IMR-90 (cell line): Measurements from ENCODE around the gene DUOX2. TPM values are rescaled to one million over a fixed set of nuclear protein-coding genes. Genes with fewer than 3 reads are reported as not detected.

ENCODE experiments used
- ATAC-seq: fragments of 200-7000 bp; cut with Tn5 transposase; 2 replicates; pipeline ENCODE4 v1.9.1; 2020; ENCODE audit warnings: low read depth, mild to moderate bottlenecking, moderate library complexity
- BruUV-seq: library from RNA; stranded (reverse); fragments of 400-500 nt; replicated peaks from 2 replicates; lab custom pipeline; 2021; lab: Mats Ljungman, UMichigan
- CTCF ChIA-PET: fragments of 300-600 bp; formaldehyde crosslinking; extraction: SDS; loops from one replicate; lab custom pipeline; 2021; ENCODE audit warnings: antibody characterized with exemption; lab: Yijun Ruan, JAX
- POLR2A ChIA-PET: fragments of 300-600 bp; sonication (Branson Sonifier 250); formaldehyde crosslinking; loops from one replicate; lab custom pipeline; 2022; ENCODE audit warnings: antibody characterized with exemption; ENCODE audit not compliant: unreplicated experiment; lab: Charles Lee
- DNase-seq: peaks from one replicate; pipeline ENCODE4 v3.0.0; 2013
- H2AFZ ChIP-seq: replicated peaks from 2 replicates; pipeline ENCODE3; 2013; ENCODE audit warnings: low read length, mild to moderate bottlenecking; ENCODE audit not compliant: poor library complexity
- H2AK5ac ChIP-seq: 2 replicates; pipeline ENCODE4 v1.6.1; 2013; ENCODE audit warnings: low read depth, low read length, inconsistent platforms
- H2AK9ac ChIP-seq: replicated peaks from 2 replicates; pipeline ENCODE3; 2013; ENCODE audit warnings: mild to moderate bottlenecking, low read depth, low read length, moderate library complexity; ENCODE audit not compliant: poor library complexity
- H2BK120ac ChIP-seq: 2 replicates; pipeline ENCODE4 v1.6.1; 2013; ENCODE audit warnings: low read depth, low read length, inconsistent platforms
- H2BK15ac ChIP-seq: 3 replicates; pipeline ENCODE4 v1.6.1; 2013; ENCODE audit warnings: low read depth, low read length, inconsistent platforms
- H2BK20ac ChIP-seq: 2 replicates; pipeline ENCODE4 v1.6.1; 2013; ENCODE audit warnings: low read depth, mild to moderate bottlenecking, inconsistent platforms, low read length, moderate library complexity
- H2BK5ac ChIP-seq: 2 replicates; pipeline ENCODE4 v1.6.1; 2013; ENCODE audit warnings: mild to moderate bottlenecking, low read depth, low read length, inconsistent platforms; ENCODE audit not compliant: poor library complexity, severe bottlenecking
- H3K14ac ChIP-seq: replicated peaks from 2 replicates; pipeline ENCODE4 v1.6.1; 2013; ENCODE audit warnings: low read depth, low read length, inconsistent platforms
- H3K18ac ChIP-seq: 2 replicates; pipeline ENCODE4 v1.6.1; 2013; ENCODE audit warnings: low read depth, low read length, control low read depth
- H3K23ac ChIP-seq: 2 replicates; pipeline ENCODE4 v1.6.1; 2013; ENCODE audit warnings: low read depth, low read length, inconsistent platforms
- H3K27ac ChIP-seq: 2 replicates; pipeline ENCODE4 v1.5.1; 2013; ENCODE audit warnings: mild to moderate bottlenecking, control low read depth, low read length; ENCODE audit not compliant: insufficient read depth
- H3K27me3 ChIP-seq: 2 replicates; pipeline ENCODE4 v1.6.1; 2013; ENCODE audit warnings: low read length; ENCODE audit not compliant: control insufficient read depth, insufficient read depth
- H3K36me3 ChIP-seq: 2 replicates; pipeline ENCODE4 v1.6.1; 2013; ENCODE audit warnings: low read length, mixed read lengths; ENCODE audit not compliant: control insufficient read depth, insufficient read depth
- H3K4ac ChIP-seq: 2 replicates; pipeline ENCODE4 v1.6.1; 2013; ENCODE audit warnings: low read depth, low read length, inconsistent platforms
- H3K4me1 ChIP-seq: 2 replicates; pipeline ENCODE4 v1.6.1; 2013; ENCODE audit warnings: low read length, mixed read lengths; ENCODE audit not compliant: control insufficient read depth, insufficient read depth
- H3K4me2 ChIP-seq: 2 replicates; pipeline ENCODE4 v1.6.1; 2013; ENCODE audit warnings: low read depth, mild to moderate bottlenecking, control low read depth, low read length, moderate library complexity
- H3K4me3 ChIP-seq: 2 replicates; pipeline ENCODE4 v1.5.1; 2013; ENCODE audit warnings: low read depth, mild to moderate bottlenecking, control low read depth, low read length, moderate library complexity; ENCODE audit not compliant: insufficient read depth
- H3K56ac ChIP-seq: 2 replicates; pipeline ENCODE4 v1.6.1; 2013; ENCODE audit warnings: low read length, inconsistent platforms; ENCODE audit not compliant: insufficient read depth; ENCODE audit errors: extremely low read depth
- H3K79me1 ChIP-seq, 2 experiments: 2 replicates each; pipeline ENCODE4 v1.6.1; 2013; ENCODE audit warnings: low read length in 2 of 2, inconsistent platforms in 1 of 2, low read depth in 1 of 2
- H3K9ac ChIP-seq: 2 replicates; pipeline ENCODE4 v1.6.1; 2013; ENCODE audit warnings: low read depth, low read length, control low read depth
- H3K9me1 ChIP-seq: 2 replicates; pipeline ENCODE4 v1.6.1; 2013; ENCODE audit warnings: low read length, inconsistent platforms; ENCODE audit not compliant: insufficient read depth
- H3K9me3 ChIP-seq: 2 replicates; pipeline ENCODE4 v1.6.1; 2013; ENCODE audit warnings: low read length; ENCODE audit not compliant: control insufficient read depth, insufficient read depth
- H4K20me1 ChIP-seq: 2 replicates; pipeline ENCODE4 v1.6.1; 2013; ENCODE audit warnings: low read length, inconsistent platforms; ENCODE audit not compliant: insufficient read depth
- H4K5ac ChIP-seq: 2 replicates; pipeline ENCODE4 v1.6.1; 2013; ENCODE audit warnings: mild to moderate bottlenecking, low read depth, low read length, control low read depth
- H4K8ac ChIP-seq, 2 experiments: 2 replicates each; pipeline ENCODE4 v1.6.1; 2013; ENCODE audit warnings: low read depth in 2 of 2, low read length in 2 of 2, control low read depth in 1 of 2, inconsistent platforms in 1 of 2
- H4K91ac ChIP-seq: 2 replicates; pipeline ENCODE4 v1.6.1; 2013; ENCODE audit warnings: low read depth, low read length, inconsistent platforms; ENCODE audit not compliant: insufficient read depth
- BHLHE40 ChIP-seq: fragments of 150-350 bp; IDR thresholded peaks from 2 replicates; pipeline ENCODE4 v1.6.1; 2016; ENCODE audit warnings: mild to moderate bottlenecking, low read depth, low read length
- CEBPB ChIP-seq: IDR thresholded peaks from 2 replicates; pipeline ENCODE4 v1.6.1; 2012; ENCODE audit warnings: low read depth, low read length, improper control_type of control experiment
- CHD1 ChIP-seq: IDR thresholded peaks from 2 replicates; pipeline ENCODE4 v1.6.1; 2012; ENCODE audit warnings: low read depth, low read length, improper control_type of control experiment
- FOS ChIP-seq: fragments of 150-350 bp; IDR thresholded peaks from 2 replicates; pipeline ENCODE4 v1.6.1; 2016; ENCODE audit warnings: low read depth, low read length
- MAFK ChIP-seq: IDR thresholded peaks from 2 replicates; pipeline ENCODE4 v1.6.1; 2012; ENCODE audit warnings: low read depth, low read length, improper control_type of control experiment
- MAZ ChIP-seq: IDR thresholded peaks from 2 replicates; pipeline ENCODE4 v1.6.1; 2012; ENCODE audit warnings: low read depth, mild to moderate bottlenecking, low read length, improper control_type of control experiment, moderate library complexity, borderline replicate concordance
- MXI1 ChIP-seq: IDR thresholded peaks from 2 replicates; pipeline ENCODE4 v1.6.1; 2012; ENCODE audit warnings: low read depth, mild to moderate bottlenecking, low read length, moderate library complexity, borderline replicate concordance
- NFE2L2 ChIP-seq: fragments of 150-350 bp; IDR thresholded peaks from 2 replicates; pipeline ENCODE4 v1.6.1; 2016; ENCODE audit warnings: low read depth, mild to moderate bottlenecking, low read length
- POLR2A ChIP-seq: IDR thresholded peaks from 2 replicates; pipeline ENCODE4 v1.6.1; 2012; ENCODE audit warnings: mild to moderate bottlenecking, low read depth, low read length
- RAD21 ChIP-seq: IDR thresholded peaks from 2 replicates; pipeline ENCODE4 v1.6.1; 2012; ENCODE audit warnings: low read length, improper control_type of control experiment
- RCOR1 ChIP-seq: IDR thresholded peaks from 2 replicates; pipeline ENCODE4 v1.6.1; 2012; ENCODE audit warnings: mild to moderate bottlenecking, low read length, improper control_type of control experiment; ENCODE audit not compliant: insufficient replicate concordance
- RFX5 ChIP-seq: IDR thresholded peaks from 2 replicates; pipeline ENCODE4 v1.8.0; 2012; ENCODE audit warnings: low read depth, mild to moderate bottlenecking, low read length, moderate library complexity
- SMC3 ChIP-seq: fragments of 150-350 bp; IDR thresholded peaks from 2 replicates; pipeline ENCODE4 v1.6.1; 2016; ENCODE audit warnings: low read depth, mild to moderate bottlenecking, antibody characterized with exemption, low read length, moderate library complexity
- WGBS, 2 experiments: methylation state at CpG; one replicate each; pipeline versions ENCODE4 v1.1.5 to v1.1.7; 2013; ENCODE audit warnings: missing lambda C conversion rate in 2 of 2; ENCODE audit not compliant: insufficient read length in 1 of 2; ENCODE audit errors: extremely low coverage in 2 of 2; 5-methylcytosine and 5-hydroxymethylcytosine counted together
- dilution Hi-C: fragments of 300-500 bp; cut with HindIII; formaldehyde crosslinking; loops from one replicate; pipeline ENCODE4 v1.14.3; 2018; ENCODE audit warnings: low sequenced_read_pairs; ENCODE audit not compliant: unreplicated experiment
- in situ Hi-C: fragments of 300-500 bp; cut with MboI; formaldehyde crosslinking; loops from 3 replicates; pipeline ENCODE4 v1.14.3; 2019; ENCODE audit warnings: low sequenced_read_pairs, inconsistent platforms, mixed read lengths
- intact Hi-C: fragments of 100-400 bp; cut with micrococcal nuclease; formaldehyde crosslinking; loops from 2 replicates; pipeline ENCODE4 v1.10.0; 2022
- polyA plus RNA-seq, 3 experiments: library from polyadenylated mRNA; depleted of rRNA; stranded (reverse); fragments of >200 nt; gene quantifications; 2 replicates each; pipeline ENCODE4 v1.2.3, GENCODE V29; 2012; ENCODE audit warnings: low replicate concordance in 1 of 3
- total RNA-seq: library from RNA; depleted of rRNA; stranded (reverse); fragments of >200 nt; gene quantifications from 2 replicates; pipeline ENCODE4 v1.2.3, GENCODE V29; 2012
- TF ChIP-seq, protein P1 (sequence below): conservative IDR thresholded peaks from 2 replicates; pipeline ENCODE4 v1.5.1; 2012; ENCODE audit warnings: mild to moderate bottlenecking, low read depth, low read length, improper control_type of control experiment
- TF ChIP-seq, protein P2 (sequence below): fragments of 150-350 bp; IDR thresholded peaks from 2 replicates; pipeline ENCODE4 v1.6.1; 2016; ENCODE audit warnings: low read depth, mild to moderate bottlenecking, low read length, moderate library complexity, borderline replicate concordance
- TF ChIP-seq, protein P3 (sequence below): fragments of 150-350 bp; IDR thresholded peaks from 2 replicates; pipeline ENCODE4 v1.6.1; 2017; ENCODE audit warnings: mild to moderate bottlenecking, antibody characterized with exemption, low read length, low read depth

The DUOX2 gene
- total and polyA plus RNA-seq, 2 of the 4 experiments (the other 2 are of a cell fraction): not detected

DNA sequence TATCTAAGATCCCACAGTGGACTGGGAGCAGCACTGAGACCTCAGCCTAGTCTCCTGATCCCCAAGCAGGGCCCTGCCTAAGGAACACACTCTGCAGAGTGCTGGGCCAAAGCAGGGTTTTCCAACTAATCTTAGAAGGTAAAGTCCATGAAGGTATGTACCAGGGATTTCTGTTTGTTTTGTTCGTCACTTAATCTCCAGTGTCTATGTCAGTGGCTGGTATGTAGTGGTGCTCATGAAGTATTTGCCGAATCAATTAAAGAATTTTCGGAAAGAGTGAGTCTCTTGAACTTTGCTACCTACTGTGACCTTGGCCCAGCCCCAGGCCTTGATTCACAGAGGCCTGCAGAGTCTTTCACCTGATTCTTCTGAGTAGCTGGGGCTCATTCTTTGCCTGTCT lies 17.5 kb upstream of the DUOX2 start:
- no peak overlapping the region for H2BK5ac ChIP-seq
- H3K79me1 ChIP-seq: no peaks in the 10 kb centered on the region
- no peaks in the 10 kb centered on the region for H4K20me1 ChIP-seq
- no peak overlapping the region for H3K4me2 ChIP-seq
- H3K23ac ChIP-seq: no peak overlapping the region
- H4K91ac ChIP-seq: no peak overlapping the region
- no peaks in the 10 kb centered on the region for H3K36me3 ChIP-seq
- no peak overlapping the region for H2BK20ac ChIP-seq
- H2BK120ac ChIP-seq: no peak overlapping the region
- H2BK15ac ChIP-seq: no peak overlapping the region
- no peak overlapping the region for H3K4ac ChIP-seq
- no peak overlapping the region for H3K4me3 ChIP-seq
- no peak overlapping the region for H4K8ac ChIP-seq
- WGBS, 2 experiments: 100% methylated on average over 1 of the region's 3 CpGs; no CpG with 5 or more reads in 1 of the 2 experiments
- H3K27me3 ChIP-seq: peaks cover 82% of the 10 kb centered on the region
- no peak overlapping the region for H2AK5ac ChIP-seq
- no peaks in the 10 kb centered on the region for H3K9me1 ChIP-seq
- peaks cover 3% of the 10 kb centered on the region; the same call in 1 of the 2 replicates for H3K9me3 ChIP-seq
- ChIA-PET POLR2A (no interaction called here), CTCF (no interaction called here)
- DNase-seq: no peak
- dilution Hi-C loops: no loop called here
- no peaks in the 10 kb centered on the region; the same call in 1 of the 2 replicates for H3K4me1 ChIP-seq
- H4K5ac ChIP-seq: no peak overlapping the region
- no peak overlapping the region for H3K27ac ChIP-seq
- ATAC-seq: no peak
- no peak overlapping the region for H3K56ac ChIP-seq
- no peak overlapping the region for H2AFZ ChIP-seq
- H3K9ac ChIP-seq: no peak overlapping the region
- H3K14ac ChIP-seq: no peak overlapping the region
- in situ Hi-C loops: no loop called here
- intact Hi-C loops: no loop called here
- no TSS peak for BruUV-seq
- no peak overlapping the region for H3K18ac ChIP-seq
- no peak overlapping the region for H2AK9ac ChIP-seq
- TF ChIP-seq BHLHE40: no peak
- TF ChIP-seq, protein P1, sequence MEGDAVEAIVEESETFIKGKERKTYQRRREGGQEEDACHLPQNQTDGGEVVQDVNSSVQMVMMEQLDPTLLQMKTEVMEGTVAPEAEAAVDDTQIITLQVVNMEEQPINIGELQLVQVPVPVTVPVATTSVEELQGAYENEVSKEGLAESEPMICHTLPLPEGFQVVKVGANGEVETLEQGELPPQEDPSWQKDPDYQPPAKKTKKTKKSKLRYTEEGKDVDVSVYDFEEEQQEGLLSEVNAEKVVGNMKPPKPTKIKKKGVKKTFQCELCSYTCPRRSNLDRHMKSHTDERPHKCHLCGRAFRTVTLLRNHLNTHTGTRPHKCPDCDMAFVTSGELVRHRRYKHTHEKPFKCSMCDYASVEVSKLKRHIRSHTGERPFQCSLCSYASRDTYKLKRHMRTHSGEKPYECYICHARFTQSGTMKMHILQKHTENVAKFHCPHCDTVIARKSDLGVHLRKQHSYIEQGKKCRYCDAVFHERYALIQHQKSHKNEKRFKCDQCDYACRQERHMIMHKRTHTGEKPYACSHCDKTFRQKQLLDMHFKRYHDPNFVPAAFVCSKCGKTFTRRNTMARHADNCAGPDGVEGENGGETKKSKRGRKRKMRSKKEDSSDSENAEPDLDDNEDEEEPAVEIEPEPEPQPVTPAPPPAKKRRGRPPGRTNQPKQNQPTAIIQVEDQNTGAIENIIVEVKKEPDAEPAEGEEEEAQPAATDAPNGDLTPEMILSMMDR: no peak
- no peak for TF ChIP-seq CEBPB
- no peak for TF ChIP-seq RCOR1
- TF ChIP-seq, protein P2, sequence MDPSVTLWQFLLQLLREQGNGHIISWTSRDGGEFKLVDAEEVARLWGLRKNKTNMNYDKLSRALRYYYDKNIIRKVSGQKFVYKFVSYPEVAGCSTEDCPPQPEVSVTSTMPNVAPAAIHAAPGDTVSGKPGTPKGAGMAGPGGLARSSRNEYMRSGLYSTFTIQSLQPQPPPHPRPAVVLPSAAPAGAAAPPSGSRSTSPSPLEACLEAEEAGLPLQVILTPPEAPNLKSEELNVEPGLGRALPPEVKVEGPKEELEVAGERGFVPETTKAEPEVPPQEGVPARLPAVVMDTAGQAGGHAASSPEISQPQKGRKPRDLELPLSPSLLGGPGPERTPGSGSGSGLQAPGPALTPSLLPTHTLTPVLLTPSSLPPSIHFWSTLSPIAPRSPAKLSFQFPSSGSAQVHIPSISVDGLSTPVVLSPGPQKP: no peak
- no peak for TF ChIP-seq FOS
- no peak for TF ChIP-seq POLR2A
- no peak for TF ChIP-seq RFX5
- TF ChIP-seq SMC3: no peak
- no peak for TF ChIP-seq MAFK
- TF ChIP-seq RAD21: no peak
- TF ChIP-seq, protein P3, sequence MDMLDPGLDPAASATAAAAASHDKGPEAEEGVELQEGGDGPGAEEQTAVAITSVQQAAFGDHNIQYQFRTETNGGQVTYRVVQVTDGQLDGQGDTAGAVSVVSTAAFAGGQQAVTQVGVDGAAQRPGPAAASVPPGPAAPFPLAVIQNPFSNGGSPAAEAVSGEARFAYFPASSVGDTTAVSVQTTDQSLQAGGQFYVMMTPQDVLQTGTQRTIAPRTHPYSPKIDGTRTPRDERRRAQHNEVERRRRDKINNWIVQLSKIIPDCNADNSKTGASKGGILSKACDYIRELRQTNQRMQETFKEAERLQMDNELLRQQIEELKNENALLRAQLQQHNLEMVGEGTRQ: no peak
- TF ChIP-seq MXI1: no peak
- TF ChIP-seq CHD1: no peak
- no peak for TF ChIP-seq NFE2L2
- no peak for TF ChIP-seq MAZ
